Suprapubic skin (tissue), 4 donors: ENCODE data around the gene SAMD13. TPM values are rescaled to one million over a fixed set of nuclear protein-coding genes. Genes with fewer than 3 reads are reported as not detected.

Experiments used
- DNase-seq, 2 donors: peaks; one replicate each; pipeline ENCODE4 v3.0.0-alpha.2; 2019; ENCODE audit warnings: low spot score in 2 of 2
- H3K27ac ChIP-seq: fragments of 200-600 bp; sonication (generic); one replicate; pipeline ENCODE4 v1.5.1; 2019
- H3K27me3 ChIP-seq: fragments of 200-600 bp; sonication (generic); one replicate; pipeline ENCODE4 v1.5.1; 2019
- H3K36me3 ChIP-seq: fragments of 200-600 bp; sonication (generic); one replicate; pipeline ENCODE4 v1.5.1; 2019
- H3K4me1 ChIP-seq: fragments of 200-600 bp; sonication (generic); one replicate; pipeline ENCODE4 v1.5.1; 2019
- H3K4me3 ChIP-seq: fragments of 200-600 bp; sonication (generic); one replicate; pipeline ENCODE4 v1.5.1; 2019; ENCODE audit warnings: mild to moderate bottlenecking
- H3K9me3 ChIP-seq: fragments of 200-600 bp; sonication (generic); one replicate; pipeline ENCODE4 v1.5.1; 2019
- EP300 ChIP-seq: sonication (generic); formaldehyde crosslinking; IDR thresholded peaks from one replicate; pipeline ENCODE4 v1.6.1; 2017; ENCODE audit warnings: antibody characterized with exemption
- POLR2A ChIP-seq, 2 donors: fragments of 450-650 bp; IDR thresholded peaks; one replicate each; pipeline ENCODE4 v1.6.1; 2017; ENCODE audit warnings: antibody characterized with exemption in 2 of 2, mild to moderate bottlenecking in 2 of 2, moderate library complexity in 2 of 2
- POLR2AphosphoS5 ChIP-seq, 3 donors: sonication (generic); formaldehyde crosslinking; IDR thresholded peaks; one replicate each; pipeline ENCODE4 v1.6.1; 2017; ENCODE audit warnings: antibody characterized with exemption in 3 of 3
- WGBS: methylation state at CpG from one replicate; pipeline ENCODE4 v1.1.5; 2018; 5-methylcytosine and 5-hydroxymethylcytosine counted together
- total RNA-seq, 4 donors: library from RNA; depleted of rRNA; stranded (reverse); fragments of >200 nt; gene quantifications; one replicate each; pipeline ENCODE4 v1.1.0, GENCODE V29; 2016
- TF ChIP-seq, protein P1 (sequence below), 2 donors: fragments of 200-600 bp in 1 of 2; fragments of 450-650 bp in 1 of 2; sonication (generic) in 1 of 2; IDR thresholded peaks; one replicate each; pipeline ENCODE4 v1.5.1; 2016 to 2019; ENCODE audit warnings: antibody characterized with exemption in 2 of 2, mild to moderate bottlenecking in 1 of 2, moderate library complexity in 1 of 2

SAMD13 gene
- total RNA-seq, 4 donors from 2014 or later: 0.89 to 2.9 (median 1.5) TPM

DNA sequence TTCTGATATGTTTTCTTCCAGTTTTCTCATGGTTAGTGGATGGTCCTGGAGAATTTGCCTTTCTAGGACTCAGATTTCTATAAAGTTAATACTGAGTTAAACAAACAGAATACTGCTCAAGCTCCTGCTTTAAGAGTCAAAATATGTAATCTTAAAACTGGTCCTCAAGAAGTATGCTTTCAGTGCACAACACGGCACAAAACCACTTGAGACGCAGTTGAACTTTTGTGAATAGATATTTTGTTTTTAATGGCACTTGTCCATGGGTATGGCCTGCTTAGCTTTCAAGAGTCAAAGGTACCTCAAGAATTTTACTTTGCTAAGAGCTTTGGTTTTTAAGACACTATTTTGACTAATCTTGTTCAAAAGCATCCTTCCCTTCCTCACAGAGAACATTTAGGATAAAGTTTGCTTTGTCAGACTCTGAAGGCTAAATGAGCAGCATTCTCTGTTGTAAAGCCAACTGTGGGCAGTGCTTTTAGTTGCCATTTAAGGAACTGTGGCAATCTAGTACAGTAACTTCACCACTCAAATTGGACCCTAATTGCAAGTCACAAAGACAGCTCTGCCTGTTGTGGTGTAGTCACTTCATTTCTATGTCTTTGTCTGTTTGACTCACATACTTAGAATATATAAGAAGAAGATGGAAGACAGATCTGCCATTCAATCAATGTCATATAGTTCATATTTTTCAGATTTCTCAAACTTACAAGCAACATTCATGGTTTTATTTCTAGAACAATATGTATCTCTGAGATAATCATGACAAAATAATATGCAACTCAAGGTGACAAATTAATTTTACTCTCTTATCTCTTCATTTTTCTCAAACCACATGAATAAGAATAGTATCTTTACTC is 28.8 kb downstream of the SAMD13 start:
- Histone ChIP-seq H3K4me1 (no peaks in the 10 kb centered on the region), H3K27me3 (no peaks in the 10 kb centered on the region), H3K36me3 (no peaks in the 10 kb centered on the region), H3K27ac (no peak overlapping the region), H3K4me3 (no peak overlapping the region), H3K9me3 (no peaks in the 10 kb centered on the region)
- no peak for DNase-seq
- WGBS: 87% methylated on average over 2 of the region's 2 CpGs
- TF ChIP-seq, protein P1, sequence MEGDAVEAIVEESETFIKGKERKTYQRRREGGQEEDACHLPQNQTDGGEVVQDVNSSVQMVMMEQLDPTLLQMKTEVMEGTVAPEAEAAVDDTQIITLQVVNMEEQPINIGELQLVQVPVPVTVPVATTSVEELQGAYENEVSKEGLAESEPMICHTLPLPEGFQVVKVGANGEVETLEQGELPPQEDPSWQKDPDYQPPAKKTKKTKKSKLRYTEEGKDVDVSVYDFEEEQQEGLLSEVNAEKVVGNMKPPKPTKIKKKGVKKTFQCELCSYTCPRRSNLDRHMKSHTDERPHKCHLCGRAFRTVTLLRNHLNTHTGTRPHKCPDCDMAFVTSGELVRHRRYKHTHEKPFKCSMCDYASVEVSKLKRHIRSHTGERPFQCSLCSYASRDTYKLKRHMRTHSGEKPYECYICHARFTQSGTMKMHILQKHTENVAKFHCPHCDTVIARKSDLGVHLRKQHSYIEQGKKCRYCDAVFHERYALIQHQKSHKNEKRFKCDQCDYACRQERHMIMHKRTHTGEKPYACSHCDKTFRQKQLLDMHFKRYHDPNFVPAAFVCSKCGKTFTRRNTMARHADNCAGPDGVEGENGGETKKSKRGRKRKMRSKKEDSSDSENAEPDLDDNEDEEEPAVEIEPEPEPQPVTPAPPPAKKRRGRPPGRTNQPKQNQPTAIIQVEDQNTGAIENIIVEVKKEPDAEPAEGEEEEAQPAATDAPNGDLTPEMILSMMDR (IDR thresholded peaks at IDR 0.05): no peak
- TF ChIP-seq EP300: no peak
- TF ChIP-seq POLR2A (IDR thresholded peaks at IDR 0.05): no peak

DNA sequence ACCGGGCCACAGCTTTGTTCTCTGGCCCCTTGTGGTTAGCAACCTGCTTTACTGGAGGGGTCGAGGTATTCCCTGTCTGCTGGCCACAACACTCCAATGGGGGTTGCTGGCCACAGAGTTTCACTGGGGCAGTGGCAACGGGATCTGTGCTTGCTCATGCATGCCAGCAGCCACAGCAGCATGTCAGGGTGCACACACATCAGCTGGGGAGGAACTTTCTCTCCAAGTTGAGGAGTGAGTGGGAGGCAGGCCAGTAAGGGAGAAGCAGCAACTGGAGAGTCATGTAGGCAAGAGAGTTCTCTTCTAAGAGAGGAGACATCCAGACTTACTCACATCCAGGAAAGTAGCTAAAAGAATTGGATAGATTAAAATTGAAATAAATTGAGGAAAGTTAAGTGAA is 38.0 kb downstream of the SAMD13 start:
- no peaks in the 10 kb centered on the region for H3K36me3 ChIP-seq
- no peaks in the 10 kb centered on the region for H3K9me3 ChIP-seq
- no peaks in the 10 kb centered on the region for H3K4me1 ChIP-seq
- H3K4me3 ChIP-seq: no peak overlapping the region
- no peak for DNase-seq
- 85% methylated on average over 3 of the region's 3 CpGs for WGBS
- no peaks in the 10 kb centered on the region for H3K27me3 ChIP-seq
- no peak for TF ChIP-seq POLR2A (IDR thresholded peaks at IDR 0.05)
- TF ChIP-seq, protein P1 (IDR thresholded peaks at IDR 0.05): no peak
- TF ChIP-seq POLR2AphosphoS5 (IDR thresholded peaks at IDR 0.05): no peak
- TF ChIP-seq EP300: no peak
- no peak overlapping the region for H3K27ac ChIP-seq

DNA sequence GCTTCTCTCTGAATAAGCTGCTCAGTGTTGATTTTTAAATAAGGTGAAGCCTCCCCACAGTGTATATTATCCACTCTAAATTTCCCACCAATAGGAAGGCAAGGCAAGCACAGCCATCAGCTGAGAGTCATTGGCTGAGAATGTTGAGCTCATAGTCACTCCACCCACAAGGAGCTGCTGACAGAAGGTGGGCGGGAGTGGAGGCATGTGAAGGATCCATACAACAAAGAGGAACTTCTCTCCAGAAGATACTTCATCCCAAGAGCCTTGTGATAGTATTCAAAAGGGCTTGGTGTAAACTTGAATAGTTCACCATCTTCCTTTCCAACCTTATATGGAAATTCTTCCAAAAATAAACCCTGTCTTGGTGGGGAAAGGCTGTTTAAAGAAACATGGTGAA is 42.8 kb downstream of the SAMD13 start:
- Histone ChIP-seq H3K9me3 (no peaks in the 10 kb centered on the region), H3K36me3 (no peaks in the 10 kb centered on the region), H3K4me3 (no peak overlapping the region), H3K4me1 (no peaks in the 10 kb centered on the region), H3K27me3 (no peaks in the 10 kb centered on the region), H3K27ac (no peak overlapping the region)
- WGBS: 81% methylated on average over 1 of the region's 1 CpG
- no peak for TF ChIP-seq POLR2AphosphoS5 (IDR thresholded peaks at IDR 0.05)
- no peak for DNase-seq

DNA sequence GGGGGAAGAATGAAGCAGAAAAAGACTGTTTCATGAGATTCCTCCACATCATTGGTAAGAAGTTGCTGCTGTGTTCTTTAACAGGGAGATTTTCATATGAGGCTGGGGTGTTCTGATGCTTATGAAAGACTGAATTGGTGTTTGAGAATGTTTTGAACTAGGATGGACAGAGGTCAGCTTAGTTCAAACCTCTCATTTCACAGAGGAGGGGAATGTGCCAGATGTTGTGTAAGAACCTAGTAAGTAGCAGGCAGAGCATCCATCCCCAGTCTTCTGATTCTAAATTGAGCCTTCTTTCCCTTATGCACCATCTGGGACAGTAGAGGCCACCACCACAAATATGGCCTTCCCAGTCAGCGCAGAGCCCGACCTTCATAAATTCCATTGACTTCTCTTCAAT is 43.7 kb downstream of the SAMD13 start:
- H3K4me1 ChIP-seq: no peaks in the 10 kb centered on the region
- no peak overlapping the region for H3K27ac ChIP-seq
- TF ChIP-seq, protein P1 (IDR thresholded peaks at IDR 0.05): no peak
- TF ChIP-seq EP300 (no peak), POLR2AphosphoS5 (IDR thresholded peaks at IDR 0.05) (no peak), POLR2A (IDR thresholded peaks at IDR 0.05) (no peak)
- H3K9me3 ChIP-seq: no peaks in the 10 kb centered on the region
- 100% methylated on average over 2 of the region's 2 CpGs for WGBS
- H3K36me3 ChIP-seq: no peaks in the 10 kb centered on the region
- no peak overlapping the region for H3K4me3 ChIP-seq
- H3K27me3 ChIP-seq: no peaks in the 10 kb centered on the region
- no peak for DNase-seq

GRCh38 chr1:84347271-84347931 is 45.9 kb downstream of the SAMD13 start:
- Histone ChIP-seq H3K36me3 (no peaks in the 10 kb centered on the region), H3K4me1 (peaks cover 3% of the 10 kb centered on the region), H3K4me3 (no peak overlapping the region), H3K9me3 (no peaks in the 10 kb centered on the region), H3K27me3 (no peaks in the 10 kb centered on the region), H3K27ac (no peak overlapping the region)
- no peak for DNase-seq
- WGBS: 55% methylated on average over 6 of the region's 6 CpGs
- no peak for TF ChIP-seq POLR2AphosphoS5 (IDR thresholded peaks at IDR 0.05)

- H3K27ac ChIP-seq: no peak overlapping the region
- WGBS: 84% methylated on average over 11 of the region's 11 CpGs
- TF ChIP-seq EP300 (no peak), POLR2A (IDR thresholded peaks at IDR 0.05) (no peak), POLR2AphosphoS5 (IDR thresholded peaks at IDR 0.05) (no peak)
- TF ChIP-seq, protein P1 (IDR thresholded peaks at IDR 0.05): no peak
- no peaks in the 10 kb centered on the region for H3K36me3 ChIP-seq
- H3K4me3 ChIP-seq: no peak overlapping the region
- H3K27me3 ChIP-seq: no peaks in the 10 kb centered on the region
- no peaks in the 10 kb centered on the region for H3K9me3 ChIP-seq
- peaks cover 5% of the 10 kb centered on the region for H3K4me1 ChIP-seq
- no peak for DNase-seq
Observed at GRCh38 chr1:84347932-84348555, 46.5 kb downstream of the SAMD13 start.
